HEK293 (cell line): ENCODE data around the gene GUSB.

Source experiments
- GLIS2 ChIP-seq: fragments of 450-650 bp; formaldehyde crosslinking; IDR thresholded peaks from 2 replicates; pipeline ENCODE4 v1.5.1; 2016; ENCODE audit warnings: missing biosample characterization, missing genetic modification characterization
- KLF10 ChIP-seq: fragments of 450-650 bp; IDR thresholded peaks from 2 replicates; pipeline ENCODE4 v1.5.1; 2018; ENCODE audit warnings: missing biosample characterization, mild to moderate bottlenecking, missing genetic modification characterization
- MEIS1 ChIP-seq: sonication (generic); formaldehyde crosslinking; IDR thresholded peaks from 2 replicates; pipeline ENCODE4 v1.8.1; 2022; ENCODE audit warnings: missing genetic modification reagents, mild to moderate bottlenecking, borderline replicate concordance
- OVOL3 ChIP-seq: fragments of 450-650 bp; formaldehyde crosslinking; IDR thresholded peaks from 2 replicates; pipeline ENCODE4 v1.5.1; 2016; ENCODE audit warnings: missing biosample characterization, missing genetic modification characterization
- PATZ1 ChIP-seq: fragments of 450-650 bp; formaldehyde crosslinking; IDR thresholded peaks from 2 replicates; pipeline ENCODE4 v1.5.1; 2016; ENCODE audit warnings: missing biosample characterization, missing genetic modification characterization
- SETDB1 ChIP-seq: IDR thresholded peaks from one replicate; pipeline ENCODE4 v1.6.1; 2017; ENCODE audit warnings: mild to moderate bottlenecking, low read length, moderate library complexity, mixed read lengths; ENCODE audit not compliant: insufficient read length
- ZBTB1 ChIP-seq: fragments of 450-650 bp; formaldehyde crosslinking; IDR thresholded peaks from 2 replicates; pipeline ENCODE4 v1.5.1; 2016; ENCODE audit warnings: missing biosample characterization, missing genetic modification characterization
- ZFHX2 ChIP-seq: fragments of 450-650 bp; formaldehyde crosslinking; conservative IDR thresholded peaks from 2 replicates; pipeline ENCODE4 v1.5.1; 2016; ENCODE audit warnings: missing biosample characterization, missing genetic modification characterization
- ZFP37 ChIP-seq: fragments of 450-650 bp; formaldehyde crosslinking; IDR thresholded peaks from 2 replicates; pipeline ENCODE4 v1.5.1; 2016; ENCODE audit warnings: missing biosample characterization, missing genetic modification characterization
- ZNF138 ChIP-seq: fragments of 450-650 bp; formaldehyde crosslinking; IDR thresholded peaks from 2 replicates; pipeline ENCODE4 v1.5.1; 2016; ENCODE audit warnings: missing biosample characterization, missing genetic modification characterization, borderline replicate concordance
- ZNF2 ChIP-seq: fragments of 450-650 bp; formaldehyde crosslinking; IDR thresholded peaks from 2 replicates; pipeline ENCODE4 v1.5.1; 2016; ENCODE audit warnings: missing biosample characterization, missing genetic modification characterization
- ZNF239 ChIP-seq: fragments of 450-650 bp; formaldehyde crosslinking; IDR thresholded peaks from 2 replicates; pipeline ENCODE4 v1.5.1; 2016; ENCODE audit warnings: missing biosample characterization, missing genetic modification characterization
- ZNF302 ChIP-seq: fragments of 450-650 bp; formaldehyde crosslinking; IDR thresholded peaks from 2 replicates; pipeline ENCODE4 v1.5.1; 2016; ENCODE audit warnings: missing biosample characterization, missing genetic modification characterization, low read depth
- ZNF335 ChIP-seq: fragments of 450-650 bp; formaldehyde crosslinking; conservative IDR thresholded peaks from 2 replicates; pipeline ENCODE4 v1.5.1; 2016; ENCODE audit warnings: missing biosample characterization, missing genetic modification characterization
- ZNF341 ChIP-seq: fragments of 450-650 bp; formaldehyde crosslinking; IDR thresholded peaks from 2 replicates; pipeline ENCODE4; 2016; ENCODE audit warnings: low read depth, missing biosample characterization, missing genetic modification characterization
- ZNF488 ChIP-seq: fragments of 450-650 bp; formaldehyde crosslinking; IDR thresholded peaks from 2 replicates; pipeline ENCODE4 v1.5.1; 2016; ENCODE audit warnings: missing biosample characterization, missing genetic modification characterization
- ZNF549 ChIP-seq: fragments of 450-650 bp; IDR thresholded peaks from 2 replicates; pipeline ENCODE4 v1.5.1; 2018; ENCODE audit warnings: missing biosample characterization, missing genetic modification characterization, mild to moderate bottlenecking, inconsistent platforms, moderate library complexity
- ZNF580 ChIP-seq: fragments of 450-650 bp; formaldehyde crosslinking; IDR thresholded peaks from 2 replicates; pipeline ENCODE4 v1.5.1; 2016; ENCODE audit warnings: missing biosample characterization, missing genetic modification characterization
- ZNF600 ChIP-seq: fragments of 450-650 bp; formaldehyde crosslinking; IDR thresholded peaks from 2 replicates; pipeline ENCODE4 v1.5.1; 2016; ENCODE audit warnings: missing biosample characterization, missing genetic modification characterization
- ZNF654 ChIP-seq: fragments of 450-650 bp; formaldehyde crosslinking; IDR thresholded peaks from 2 replicates; pipeline ENCODE4 v1.5.1; 2016; ENCODE audit warnings: low read depth, missing biosample characterization, missing genetic modification characterization
- ZNF670 ChIP-seq: fragments of 450-650 bp; formaldehyde crosslinking; IDR thresholded peaks from 2 replicates; pipeline ENCODE4 v1.5.1; 2016; ENCODE audit warnings: missing biosample characterization, missing genetic modification characterization, low read depth
- ZNF747 ChIP-seq: fragments of 450-650 bp; formaldehyde crosslinking; IDR thresholded peaks from 2 replicates; pipeline ENCODE4 v1.5.1; 2016; ENCODE audit warnings: missing biosample characterization, missing genetic modification characterization
- ZNF785 ChIP-seq: fragments of 450-650 bp; formaldehyde crosslinking; IDR thresholded peaks from 2 replicates; pipeline ENCODE4 v1.5.1; 2016; ENCODE audit warnings: missing biosample characterization, missing genetic modification characterization
- ZNF792 ChIP-seq: fragments of 450-650 bp; formaldehyde crosslinking; IDR thresholded peaks from 2 replicates; pipeline ENCODE4 v1.5.1; 2016; ENCODE audit warnings: missing biosample characterization, missing genetic modification characterization
- TF ChIP-seq, protein P1 (sequence below): fragments of 450-650 bp; formaldehyde crosslinking; IDR thresholded peaks from 2 replicates; pipeline ENCODE4 v1.5.1; 2016; ENCODE audit warnings: missing biosample characterization, missing genetic modification characterization
- TF ChIP-seq, protein P2 (sequence below): fragments of 450-650 bp; formaldehyde crosslinking; IDR thresholded peaks from 2 replicates; pipeline ENCODE4 v1.5.1; 2017; ENCODE audit warnings: missing biosample characterization, missing genetic modification characterization
- TF ChIP-seq, protein P3 (sequence below): fragments of 450-650 bp; formaldehyde crosslinking; IDR thresholded peaks from 2 replicates; pipeline ENCODE4 v1.5.1; 2016; ENCODE audit warnings: missing biosample characterization, missing genetic modification characterization
- TF ChIP-seq, protein P4 (sequence below): fragments of 450-650 bp; IDR thresholded peaks from 2 replicates; pipeline ENCODE4 v1.5.1; 2018; ENCODE audit warnings: missing biosample characterization, mild to moderate bottlenecking, missing genetic modification characterization

GUSB gene

DNA sequence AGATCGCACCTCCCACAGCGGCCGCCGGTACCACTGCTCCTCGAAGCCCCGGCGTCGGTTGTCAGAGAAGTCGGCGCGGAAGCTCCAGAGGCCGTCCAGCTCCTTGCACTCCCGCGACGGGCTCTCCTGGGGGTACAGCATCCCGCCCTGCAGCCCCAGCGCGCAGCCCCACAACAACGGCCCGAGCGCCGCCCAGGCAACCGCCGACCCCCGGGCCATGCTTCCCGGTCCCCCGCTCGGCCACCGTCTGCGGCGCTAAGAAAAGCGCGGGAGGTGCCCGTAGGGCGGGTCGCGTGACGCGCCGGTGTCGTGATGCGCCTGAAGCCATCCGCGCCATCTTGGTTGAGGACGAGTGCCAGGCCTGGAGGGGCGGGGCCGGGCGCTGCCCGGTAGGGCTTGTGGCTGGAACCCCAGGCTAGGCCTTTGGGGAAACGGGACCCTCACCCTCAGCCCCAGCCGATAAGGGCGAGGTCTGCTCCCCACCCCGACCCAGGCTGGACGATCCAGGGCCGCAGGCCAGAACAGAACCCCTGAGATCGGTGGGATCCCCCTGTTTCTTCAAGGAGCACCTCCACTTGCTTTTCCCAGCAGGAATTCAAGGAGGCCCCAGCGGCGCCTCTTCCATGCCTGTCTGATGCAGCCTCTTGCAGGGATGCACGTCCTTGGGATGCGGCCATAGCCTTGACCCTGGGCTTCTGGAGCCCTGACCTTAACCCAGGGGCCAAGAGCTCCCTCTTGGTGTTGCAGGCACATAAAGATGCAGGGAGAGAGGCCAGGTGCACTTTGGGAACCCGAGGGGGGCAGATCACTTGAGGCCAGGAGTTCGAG lies at the start of gene GUSB (continued):
- TF ChIP-seq ZFHX2 (tag by site-specific recombination) (peak; percentile 71), ZNF488 (tag by site-specific recombination) (no peak), ZNF654 (no peak), ZNF792 (tag by site-specific recombination) (no peak), ZNF239 (tag by site-specific recombination) (no peak), ZNF549 (tag by site-specific recombination) (no peak), MEIS1 (CRISPR knock-in tag) (no peak), ZNF600 (tag by site-specific recombination) (no peak), ZNF138 (tag by site-specific recombination) (no peak), ZNF2 (no peak), ZNF335 (peak; percentile 74), PATZ1 (tag by site-specific recombination) (peak; percentile 75), ZNF747 (tag by site-specific recombination) (no peak), ZNF341 (0 out of 2 replicates have a peak, but pooled peaks have one; percentile 30), ZNF670 (tag by site-specific recombination) (no peak), KLF10 (tag by site-specific recombination) (peak; percentile 39; the same call in 1 of the 2 replicates), ZNF785 (tag by site-specific recombination) (no peak), ZNF302 (tag by site-specific recombination) (no peak), SETDB1 (no peak), ZFP37 (tag by site-specific recombination) (peak; percentile 68; the same call in 1 of the 2 replicates), ZBTB1 (tag by site-specific recombination) (no peak), GLIS2 (tag by site-specific recombination) (peak; percentile 94), ZNF580 (tag by site-specific recombination) (0 out of 2 replicates have a peak, but pooled peaks have one; percentile 10), OVOL3 (tag by site-specific recombination) (no peak)
- TF ChIP-seq, protein P1, sequence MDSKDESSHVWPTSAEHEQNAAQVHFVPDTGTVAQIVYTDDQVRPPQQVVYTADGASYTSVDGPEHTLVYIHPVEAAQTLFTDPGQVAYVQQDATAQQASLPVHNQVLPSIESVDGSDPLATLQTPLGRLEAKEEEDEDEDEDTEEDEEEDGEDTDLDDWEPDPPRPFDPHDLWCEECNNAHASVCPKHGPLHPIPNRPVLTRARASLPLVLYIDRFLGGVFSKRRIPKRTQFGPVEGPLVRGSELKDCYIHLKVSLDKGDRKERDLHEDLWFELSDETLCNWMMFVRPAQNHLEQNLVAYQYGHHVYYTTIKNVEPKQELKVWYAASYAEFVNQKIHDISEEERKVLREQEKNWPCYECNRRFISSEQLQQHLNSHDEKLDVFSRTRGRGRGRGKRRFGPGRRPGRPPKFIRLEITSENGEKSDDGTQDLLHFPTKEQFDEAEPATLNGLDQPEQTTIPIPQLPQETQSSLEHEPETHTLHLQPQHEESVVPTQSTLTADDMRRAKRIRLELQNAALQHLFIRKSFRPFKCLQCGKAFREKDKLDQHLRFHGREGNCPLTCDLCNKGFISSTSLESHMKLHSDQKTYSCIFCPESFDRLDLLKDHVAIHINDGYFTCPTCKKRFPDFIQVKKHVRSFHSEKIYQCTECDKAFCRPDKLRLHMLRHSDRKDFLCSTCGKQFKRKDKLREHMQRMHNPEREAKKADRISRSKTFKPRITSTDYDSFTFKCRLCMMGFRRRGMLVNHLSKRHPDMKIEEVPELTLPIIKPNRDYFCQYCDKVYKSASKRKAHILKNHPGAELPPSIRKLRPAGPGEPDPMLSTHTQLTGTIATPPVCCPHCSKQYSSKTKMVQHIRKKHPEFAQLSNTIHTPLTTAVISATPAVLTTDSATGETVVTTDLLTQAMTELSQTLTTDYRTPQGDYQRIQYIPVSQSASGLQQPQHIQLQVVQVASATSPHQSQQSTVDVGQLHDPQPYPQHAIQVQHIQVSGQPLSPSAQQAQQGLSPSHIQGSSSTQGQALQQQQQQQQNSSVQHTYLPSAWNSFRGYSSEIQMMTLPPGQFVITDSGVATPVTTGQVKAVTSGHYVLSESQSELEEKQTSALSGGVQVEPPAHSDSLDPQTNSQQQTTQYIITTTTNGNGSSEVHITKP (tag by site-specific recombination), result peak; percentile 91
- TF ChIP-seq, protein P2, sequence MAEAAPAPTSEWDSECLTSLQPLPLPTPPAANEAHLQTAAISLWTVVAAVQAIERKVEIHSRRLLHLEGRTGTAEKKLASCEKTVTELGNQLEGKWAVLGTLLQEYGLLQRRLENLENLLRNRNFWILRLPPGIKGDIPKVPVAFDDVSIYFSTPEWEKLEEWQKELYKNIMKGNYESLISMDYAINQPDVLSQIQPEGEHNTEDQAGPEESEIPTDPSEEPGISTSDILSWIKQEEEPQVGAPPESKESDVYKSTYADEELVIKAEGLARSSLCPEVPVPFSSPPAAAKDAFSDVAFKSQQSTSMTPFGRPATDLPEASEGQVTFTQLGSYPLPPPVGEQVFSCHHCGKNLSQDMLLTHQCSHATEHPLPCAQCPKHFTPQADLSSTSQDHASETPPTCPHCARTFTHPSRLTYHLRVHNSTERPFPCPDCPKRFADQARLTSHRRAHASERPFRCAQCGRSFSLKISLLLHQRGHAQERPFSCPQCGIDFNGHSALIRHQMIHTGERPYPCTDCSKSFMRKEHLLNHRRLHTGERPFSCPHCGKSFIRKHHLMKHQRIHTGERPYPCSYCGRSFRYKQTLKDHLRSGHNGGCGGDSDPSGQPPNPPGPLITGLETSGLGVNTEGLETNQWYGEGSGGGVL (tag by site-specific recombination), result 0 out of 2 replicates have a peak, but pooled peaks have one; percentile 18
- TF ChIP-seq, protein P3, sequence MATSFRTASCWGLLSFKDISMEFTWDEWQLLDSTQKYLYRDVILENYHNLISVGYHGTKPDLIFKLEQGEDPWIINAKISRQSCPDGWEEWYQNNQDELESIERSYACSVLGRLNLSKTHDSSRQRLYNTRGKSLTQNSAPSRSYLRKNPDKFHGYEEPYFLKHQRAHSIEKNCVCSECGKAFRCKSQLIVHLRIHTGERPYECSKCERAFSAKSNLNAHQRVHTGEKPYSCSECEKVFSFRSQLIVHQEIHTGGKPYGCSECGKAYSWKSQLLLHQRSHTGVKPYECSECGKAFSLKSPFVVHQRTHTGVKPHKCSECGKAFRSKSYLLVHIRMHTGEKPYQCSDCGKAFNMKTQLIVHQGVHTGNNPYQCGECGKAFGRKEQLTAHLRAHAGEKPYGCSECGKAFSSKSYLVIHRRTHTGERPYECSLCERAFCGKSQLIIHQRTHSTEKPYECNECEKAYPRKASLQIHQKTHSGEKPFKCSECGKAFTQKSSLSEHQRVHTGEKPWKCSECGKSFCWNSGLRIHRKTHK (tag by site-specific recombination), result no peak
- TF ChIP-seq, protein P4, sequence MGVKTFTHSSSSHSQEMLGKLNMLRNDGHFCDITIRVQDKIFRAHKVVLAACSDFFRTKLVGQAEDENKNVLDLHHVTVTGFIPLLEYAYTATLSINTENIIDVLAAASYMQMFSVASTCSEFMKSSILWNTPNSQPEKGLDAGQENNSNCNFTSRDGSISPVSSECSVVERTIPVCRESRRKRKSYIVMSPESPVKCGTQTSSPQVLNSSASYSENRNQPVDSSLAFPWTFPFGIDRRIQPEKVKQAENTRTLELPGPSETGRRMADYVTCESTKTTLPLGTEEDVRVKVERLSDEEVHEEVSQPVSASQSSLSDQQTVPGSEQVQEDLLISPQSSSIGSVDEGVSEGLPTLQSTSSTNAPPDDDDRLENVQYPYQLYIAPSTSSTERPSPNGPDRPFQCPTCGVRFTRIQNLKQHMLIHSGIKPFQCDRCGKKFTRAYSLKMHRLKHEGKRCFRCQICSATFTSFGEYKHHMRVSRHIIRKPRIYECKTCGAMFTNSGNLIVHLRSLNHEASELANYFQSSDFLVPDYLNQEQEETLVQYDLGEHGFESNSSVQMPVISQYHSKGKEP (tag by site-specific recombination), result no peak
